GM12801 (cell line): ENCODE measurements around the gene PRXL2A.

Source experiments
- TF ChIP-seq, protein P1 (sequence below): IDR thresholded peaks from one replicate; pipeline ENCODE4 v1.5.1; 2011; ENCODE audit warnings: control low read depth; ENCODE audit not compliant: insufficient read length; ENCODE audit errors: extremely low read depth

The PRXL2A gene

DNA sequence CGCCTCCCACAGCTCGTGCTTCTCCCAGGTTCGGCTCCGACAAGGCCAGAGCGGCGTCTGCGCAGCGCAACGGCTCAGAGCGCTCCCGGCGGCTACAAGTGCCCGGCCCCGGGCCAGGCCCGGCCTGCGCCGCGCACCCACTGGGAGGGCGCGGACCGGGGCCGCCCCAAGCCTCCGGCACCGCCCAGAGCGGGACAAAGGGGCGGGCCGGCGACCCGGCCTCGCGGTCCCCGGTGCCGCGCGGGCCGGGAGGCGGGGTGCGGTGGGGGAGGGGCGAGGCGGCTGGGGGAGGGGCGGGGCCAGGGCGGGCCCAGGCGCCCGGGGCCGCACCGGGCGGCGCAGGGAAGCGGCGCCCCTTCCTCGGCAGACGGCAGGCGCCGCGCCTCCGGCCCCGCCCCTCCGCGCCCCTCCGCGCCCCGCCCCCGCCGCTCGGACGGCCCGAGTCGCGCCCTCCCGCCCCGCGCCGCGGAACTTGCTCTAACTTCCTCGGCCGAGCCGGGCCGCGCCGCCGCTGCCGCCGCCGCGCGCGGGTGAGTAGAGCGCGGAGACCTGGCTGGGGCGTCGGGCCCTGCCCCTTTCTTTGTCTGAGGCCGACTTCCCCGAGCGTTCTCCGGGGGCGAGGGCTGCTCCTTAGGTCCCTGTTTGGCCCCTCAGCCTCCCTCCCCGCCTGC is 45.6 kb downstream of the PRXL2A start, which contains the start of gene TSPAN14:
Gene TSPAN14 (plus strand): TSS at position 469 of the 671 bp plus-strand sequence. CDS start 34,924 bp downstream, outside the sequence.
- TF ChIP-seq, protein P1, sequence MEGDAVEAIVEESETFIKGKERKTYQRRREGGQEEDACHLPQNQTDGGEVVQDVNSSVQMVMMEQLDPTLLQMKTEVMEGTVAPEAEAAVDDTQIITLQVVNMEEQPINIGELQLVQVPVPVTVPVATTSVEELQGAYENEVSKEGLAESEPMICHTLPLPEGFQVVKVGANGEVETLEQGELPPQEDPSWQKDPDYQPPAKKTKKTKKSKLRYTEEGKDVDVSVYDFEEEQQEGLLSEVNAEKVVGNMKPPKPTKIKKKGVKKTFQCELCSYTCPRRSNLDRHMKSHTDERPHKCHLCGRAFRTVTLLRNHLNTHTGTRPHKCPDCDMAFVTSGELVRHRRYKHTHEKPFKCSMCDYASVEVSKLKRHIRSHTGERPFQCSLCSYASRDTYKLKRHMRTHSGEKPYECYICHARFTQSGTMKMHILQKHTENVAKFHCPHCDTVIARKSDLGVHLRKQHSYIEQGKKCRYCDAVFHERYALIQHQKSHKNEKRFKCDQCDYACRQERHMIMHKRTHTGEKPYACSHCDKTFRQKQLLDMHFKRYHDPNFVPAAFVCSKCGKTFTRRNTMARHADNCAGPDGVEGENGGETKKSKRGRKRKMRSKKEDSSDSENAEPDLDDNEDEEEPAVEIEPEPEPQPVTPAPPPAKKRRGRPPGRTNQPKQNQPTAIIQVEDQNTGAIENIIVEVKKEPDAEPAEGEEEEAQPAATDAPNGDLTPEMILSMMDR, result no peak

DNA sequence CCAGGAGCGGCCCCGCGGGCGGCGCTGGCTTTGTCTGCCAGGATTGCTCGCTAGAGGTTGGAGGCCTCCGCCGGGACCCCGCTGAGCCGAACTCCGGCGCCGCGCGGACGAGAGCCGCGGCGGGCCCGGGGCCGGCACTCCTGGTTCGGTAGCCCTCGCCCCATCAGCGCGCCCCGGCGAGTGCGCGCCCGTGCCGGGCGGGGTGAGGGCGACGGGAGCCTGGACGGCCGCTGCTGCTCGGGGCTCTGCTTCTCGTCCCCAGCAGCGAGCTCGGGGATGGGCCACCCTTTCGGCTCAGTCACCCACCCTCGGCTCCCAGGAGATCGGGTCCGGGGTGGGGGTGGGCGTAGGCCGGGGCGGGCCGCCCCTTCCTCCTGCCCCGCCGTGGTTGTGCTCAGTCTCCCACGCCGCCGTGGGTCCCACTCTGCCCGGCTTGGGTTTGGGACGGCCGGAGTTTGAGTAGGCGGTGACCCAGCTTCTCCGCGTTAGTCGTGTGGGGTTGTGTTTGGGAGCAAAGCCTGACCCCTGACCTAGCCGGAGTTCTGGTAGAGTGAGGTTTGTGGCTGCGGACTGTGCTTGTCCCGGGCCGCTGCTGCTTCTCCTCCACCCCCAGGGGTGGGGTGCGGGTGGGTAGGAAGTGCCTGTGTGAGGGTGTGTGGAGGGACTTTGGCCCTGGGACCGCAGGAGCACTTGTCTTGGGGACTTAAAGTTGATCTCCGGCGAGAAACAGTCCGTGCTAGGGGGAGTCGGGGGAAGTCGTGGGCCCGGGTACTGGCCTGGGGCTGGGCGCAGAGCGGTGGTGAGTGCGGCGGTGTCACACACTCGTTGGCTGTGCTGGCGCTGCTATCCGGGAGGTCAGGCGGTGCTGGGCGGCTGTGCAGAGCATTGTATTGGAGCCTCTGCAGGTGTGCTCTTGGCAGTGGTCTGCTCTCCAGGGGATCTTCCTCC is 46.4 kb downstream of the PRXL2A start:
- TF ChIP-seq, protein P1, result no peak

DNA sequence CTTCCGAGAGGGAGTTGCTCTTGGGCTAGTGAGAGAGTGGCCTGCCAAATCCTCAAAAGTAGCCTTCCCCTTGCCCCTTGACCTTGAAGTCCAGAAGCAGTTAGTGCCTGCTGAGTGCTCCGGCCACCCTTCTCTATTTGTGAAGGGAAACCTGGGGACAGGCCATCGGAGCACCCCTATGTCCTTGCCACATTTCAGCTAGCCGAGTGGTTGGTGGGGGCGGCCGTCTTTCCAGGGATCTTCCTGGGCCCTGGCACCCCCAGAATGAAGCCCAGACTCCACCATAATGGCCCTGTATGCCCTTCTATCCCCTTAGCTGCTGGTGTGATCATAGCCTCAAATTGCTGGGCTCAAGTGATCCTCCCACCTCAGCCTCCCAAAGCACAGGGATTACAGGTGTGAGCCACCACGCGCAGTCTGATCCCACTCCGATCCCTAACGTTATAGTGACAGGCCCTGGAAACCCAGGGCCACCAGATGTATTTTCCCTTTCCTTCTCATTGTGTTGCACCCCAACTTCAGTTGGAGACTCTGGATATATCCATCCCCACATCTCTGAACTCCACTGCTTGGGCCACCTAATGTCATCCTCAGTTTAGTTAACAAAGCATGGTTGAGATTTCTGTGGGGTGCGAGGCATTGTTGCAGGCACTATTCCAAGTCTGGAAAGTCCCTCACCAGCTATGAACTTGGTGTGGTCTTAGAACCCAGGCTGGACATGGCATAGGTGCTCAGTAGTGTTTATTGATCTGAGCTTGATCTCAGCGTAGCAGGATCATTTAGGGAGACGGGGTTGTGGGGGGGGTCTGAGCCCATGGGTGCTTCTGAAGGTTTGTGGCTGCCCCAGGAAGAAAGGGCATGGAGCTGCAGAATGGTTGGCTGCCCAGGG is 47.4 kb downstream of the PRXL2A start:
- TF ChIP-seq, protein P1, result no peak

DNA sequence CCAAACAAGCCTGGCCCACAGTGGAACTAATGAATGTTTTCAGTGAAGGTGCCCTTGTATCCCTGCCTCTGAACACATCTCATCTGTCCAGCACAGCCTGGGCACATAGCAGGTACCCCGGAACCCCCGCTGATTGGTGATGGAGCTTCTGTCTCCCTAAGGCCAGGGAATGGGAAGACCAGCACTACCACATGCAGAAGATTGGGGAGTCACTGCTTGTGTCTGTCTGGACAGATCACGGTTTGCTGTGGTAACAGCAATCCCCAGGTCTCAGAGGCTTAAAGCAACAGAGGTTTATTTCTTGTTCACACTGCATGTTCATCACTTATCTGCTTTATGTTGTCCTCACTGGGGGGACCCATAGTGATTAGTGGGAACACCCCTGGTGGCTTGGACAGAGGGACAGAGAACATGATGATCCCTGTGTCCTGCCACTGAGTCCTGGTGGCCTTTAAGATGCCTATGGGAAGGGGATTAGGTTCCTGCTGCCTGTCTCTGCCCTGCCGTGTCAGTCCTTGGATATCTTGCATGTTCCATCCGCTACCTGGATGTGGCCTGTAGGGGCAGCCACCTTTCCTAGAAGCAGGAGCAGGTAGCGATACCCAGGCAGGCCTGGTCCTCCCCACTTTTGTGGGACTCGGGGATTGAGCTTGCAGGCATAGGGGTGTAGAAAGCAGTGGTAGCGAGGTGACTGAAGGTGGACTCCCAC is 49.4 kb downstream of the PRXL2A start:
- TF ChIP-seq, protein P1, result no peak

DNA sequence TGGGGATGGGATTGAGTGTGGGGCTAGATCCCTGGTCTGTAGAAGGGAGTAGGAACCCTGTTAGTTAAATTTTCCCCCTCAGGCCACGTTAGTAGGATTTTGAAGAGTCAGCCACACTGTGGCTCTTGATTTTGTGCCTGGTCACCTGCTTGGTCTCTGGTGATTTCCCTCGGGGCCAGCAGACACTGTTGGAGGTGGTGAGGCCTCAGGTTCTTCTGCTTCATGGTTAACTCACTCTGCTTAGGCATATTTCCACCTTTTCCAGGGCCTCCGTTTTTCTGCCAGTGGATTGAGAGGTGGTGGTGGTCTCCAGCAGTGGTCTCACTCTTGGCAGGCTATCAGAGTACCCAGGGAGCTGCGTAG is 49.9 kb downstream of the PRXL2A start:
- TF ChIP-seq, protein P1, result no peak

DNA sequence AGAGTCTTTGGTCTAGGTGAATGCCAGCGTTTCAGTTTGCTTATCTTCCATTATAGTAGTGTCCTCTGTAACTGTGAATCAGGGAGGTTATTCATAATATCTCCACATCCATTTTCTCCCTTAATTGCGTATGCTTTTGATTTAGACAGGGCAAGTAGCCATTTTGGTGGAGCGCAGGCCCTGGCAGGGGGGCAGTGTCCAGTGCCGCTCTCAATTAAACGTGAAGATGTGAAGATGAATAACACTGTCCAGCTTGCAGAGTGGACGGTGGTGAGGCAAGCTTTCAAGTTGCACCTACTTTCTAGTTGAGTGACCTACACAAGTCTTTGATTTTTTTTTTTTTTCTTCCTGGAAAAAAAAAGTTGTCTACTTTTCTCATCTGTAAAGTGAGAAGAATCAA is 50.3 kb downstream of the PRXL2A start:
- TF ChIP-seq, protein P1, result no peak
